DMS53 treated with DMSO at 0.1 percent for 48 hours (cell line): ENCODE data around the gene APBB1.

Source experiments
- DNase-seq: peaks from one replicate; lab custom pipeline; 2025; ENCODE audit not compliant: unreplicated experiment; lab: John Stamatoyannopoulos, UW

APBB1 gene

GRCh38 chr11:6419009-6419631 is at the start of gene APBB1:
TSS of gene APBB1 (minus strand) at chr11:6419094. CDS start at chr11:6411347, 7,747 bp downstream.
- DNase-seq, result peak; percentile 52

GRCh38 chr11:6459099-6459450 is 40.2 kb upstream of the APBB1 start:
- DNase-seq, result no peak

- DNase-seq, result no peak
Measured at GRCh38 chr11:6458352-6459098, 39.6 kb upstream of the APBB1 start.

GRCh38 chr11:6457581-6458320 is 38.9 kb upstream of the APBB1 start:
- no peak for DNase-seq

- DNase-seq, result no peak
Measured at GRCh38 chr11:6456361-6457073, 37.6 kb upstream of the APBB1 start.

- DNase-seq, result peak; percentile 21
Measured at GRCh38 chr11:6455070-6455469, 36.2 kb upstream of the APBB1 start.

GRCh38 chr11:6453152-6453551 is 34.3 kb upstream of the APBB1 start:
- no peak for DNase-seq

GRCh38 chr11:6452219-6452618 is 33.3 kb upstream of the APBB1 start:
- DNase-seq, result no peak

GRCh38 chr11:6448574-6448973 is 29.7 kb upstream of the APBB1 start:
- DNase-seq, result no peak

GRCh38 chr11:6443269-6444003 is 24.5 kb upstream of the APBB1 start:
- DNase-seq, result peak; percentile 25

GRCh38 chr11:6442441-6442840 is 23.5 kb upstream of the APBB1 start:
- DNase-seq, result no peak

GRCh38 chr11:6440906-6441358 is 22.0 kb upstream of the APBB1 start, which contains the start of gene HPX:
TSS of gene HPX (minus strand) at chr11:6440987. CDS start at chr11:6440963, 24 bp downstream.
- no peak for DNase-seq

GRCh38 chr11:6438979-6439571 is 20.2 kb upstream of the APBB1 start:
- DNase-seq, result peak; percentile 70

GRCh38 chr11:6437993-6438392 is 19.1 kb upstream of the APBB1 start:
- no peak for DNase-seq

- no peak for DNase-seq
Measured at GRCh38 chr11:6437423-6437822, 18.5 kb upstream of the APBB1 start.

- DNase-seq, result peak; percentile 63
Measured at GRCh38 chr11:6433998-6434660, 15.2 kb upstream of the APBB1 start.

- no peak for DNase-seq
Measured at GRCh38 chr11:6431861-6432260, 13.0 kb upstream of the APBB1 start.

- DNase-seq, result no peak
Measured at GRCh38 chr11:6427516-6427915, 8.6 kb upstream of the APBB1 start.

- no peak for DNase-seq
Measured at GRCh38 chr11:6420677-6421076, 1.8 kb upstream of the APBB1 start.
